Right renal cortex interstitium (tissue), 3 donors: Measurements from ENCODE around the gene KRTAP10-7. TPM values are rescaled to one million over a fixed set of nuclear protein-coding genes. Genes with fewer than 3 reads are reported as not detected.
"Not testable (repeated sequence)": the region's sequence is repeated elsewhere in the genome, so short reads cannot be mapped to it uniquely, and the experiment has no call there.

Experiments
- DNase-seq, 3 donors: peaks; one replicate each; pipeline ENCODE4 v3.0.0-alpha.2; 2013; ENCODE audit warnings: low read depth in 3 of 3, low spot score in 2 of 3
- polyA plus RNA-seq, 3 donors: library from polyadenylated mRNA; unstranded; fragments of 120-200 nt; gene quantifications; one replicate each; pipeline ENCODE4 v1.2.1, GENCODE V29; 2013; ENCODE audit not compliant: insufficient read length in 3 of 3

Gene KRTAP10-7
- polyA plus RNA-seq, 3 donors, result 0.08 TPM; not detected in 2

- DNase-seq, result not testable (repeated sequence)
Measured at GRCh38 chr21:44627831-44628233, 27.4 kb downstream of the KRTAP10-7 start.

- no peak for DNase-seq
Measured at GRCh38 chr21:44628707-44629391, 28.5 kb downstream of the KRTAP10-7 start.

GRCh38 chr21:44630440-44630839, 30.0 kb downstream of the KRTAP10-7 start:
- DNase-seq, result no peak

- DNase-seq, result no peak
Measured at GRCh38 chr21:44632067-44632466, 31.7 kb downstream of the KRTAP10-7 start.

GRCh38 chr21:44636209-44637017, 36.0 kb downstream of the KRTAP10-7 start:
- DNase-seq, result no peak

- DNase-seq, result no peak
Measured at GRCh38 chr21:44637018-44637850, 36.8 kb downstream of the KRTAP10-7 start, which contains the start of gene KRTAP10-10. TSS of gene KRTAP10-10 (plus strand) at chr21:44637356. CDS start at chr21:44637418, 62 bp downstream.

- DNase-seq, result not testable (repeated sequence)
Measured at GRCh38 chr21:44637851-44638348, 37.5 kb downstream of the KRTAP10-7 start.

- not testable (repeated sequence) for DNase-seq
Measured at GRCh38 chr21:44638506-44639330, 38.3 kb downstream of the KRTAP10-7 start.

GRCh38 chr21:44639331-44639655, 38.9 kb downstream of the KRTAP10-7 start:
- no peak for DNase-seq

- DNase-seq, result no peak
Measured at GRCh38 chr21:44640761-44641160, 40.4 kb downstream of the KRTAP10-7 start.

- DNase-seq, result no peak
Measured at GRCh38 chr21:44643741-44644310, 43.4 kb downstream of the KRTAP10-7 start.

- DNase-seq, result no peak
Measured at GRCh38 chr21:44644878-44645277, 44.5 kb downstream of the KRTAP10-7 start.

- DNase-seq, result not testable (repeated sequence)
Measured at GRCh38 chr21:44646366-44647221, 46.2 kb downstream of the KRTAP10-7 start, which contains the start of gene KRTAP10-11. TSS of gene KRTAP10-11 (plus strand) at chr21:44646414. CDS start at chr21:44646459, 45 bp downstream.

GRCh38 chr21:44647222-44647552, 46.8 kb downstream of the KRTAP10-7 start:
- DNase-seq, result no peak

GRCh38 chr21:44648557-44649311, 48.3 kb downstream of the KRTAP10-7 start:
- no peak for DNase-seq

- no peak for DNase-seq
Measured at GRCh38 chr21:44649521-44650100, 49.2 kb downstream of the KRTAP10-7 start.

- no peak for DNase-seq
Measured at GRCh38 chr21:44650265-44650972, 50.0 kb downstream of the KRTAP10-7 start.
